Body of pancreas (tissue), 4 donors: ENCODE measurements around the gene NEGR1. TPM values are rescaled to one million over a fixed set of nuclear protein-coding genes. Genes with fewer than 3 reads are reported as not detected.

Source experiments
- ATAC-seq: fragments of 150-250 bp; one replicate; pipeline ENCODE4 v1.9.1; 2016
- DNase-seq, 4 donors: peaks; one replicate each; pipeline ENCODE4 v3.0.0-alpha.2; 2019
- H3K27ac ChIP-seq, 4 donors: fragments of 200-600 bp; sonication (generic); 1 replicate in 3 of 4; 2 replicates in 1 of 4; pipeline versions ENCODE4 v1.5.1 to v1.6.1; 2016 to 2019; ENCODE audit warnings: mild to moderate bottlenecking in 1 of 4, mixed read lengths in 1 of 4, moderate library complexity in 1 of 4
- H3K27me3 ChIP-seq, 2 donors: fragments of 200-600 bp; sonication (generic); one replicate each; pipeline ENCODE4 v1.6.0; 2016; ENCODE audit warnings: mild to moderate bottlenecking in 1 of 2
- H3K36me3 ChIP-seq, 2 donors: fragments of 200-600 bp; sonication (generic); replicated peaks in 1 of 2; 2 replicates each; pipeline ENCODE4 v1.5.1; 2016; ENCODE audit warnings: low read depth in 2 of 2; ENCODE audit not compliant: insufficient read depth in 1 of 2
- H3K4me1 ChIP-seq: fragments of 200-600 bp; sonication (generic); one replicate; pipeline ENCODE4 v1.6.0; 2016
- H3K4me3 ChIP-seq, 2 donors: fragments of 200-600 bp; sonication (generic); 1 replicate in 1 of 2; 2 replicates in 1 of 2; pipeline ENCODE4 v1.5.1; 2016 to 2019
- H3K9me3 ChIP-seq, 3 donors: fragments of 200-600 bp; sonication (generic); 1 replicate in 2 of 3; 2 replicates in 1 of 3; pipeline ENCODE4 v1.5.1; 2016
- POLR2A ChIP-seq, 3 donors: fragments of 450-650 bp; IDR thresholded peaks; one replicate each; pipeline ENCODE4 v1.6.1; 2016; ENCODE audit warnings: antibody characterized with exemption in 3 of 3, mild to moderate bottlenecking in 2 of 3
- WGBS, 2 donors: methylation state at CpG; one replicate each; pipeline ENCODE4 v1.1.5; 2017; 5-methylcytosine and 5-hydroxymethylcytosine counted together
- intact Hi-C: fragments of 100-400 bp; cut with DNase I; formaldehyde crosslinking; loops from one replicate; pipeline ENCODE4 v1.15.1; 2023
- total RNA-seq, 2 donors: library from RNA; depleted of rRNA; stranded (reverse); fragments of >200 nt; gene quantifications; one replicate each; pipeline ENCODE4 v1.1.0, GENCODE V29; 2016
- TF ChIP-seq, protein P1 (sequence below), 7 experiments: fragments of 450-650 bp in 4 of 7; fragments of 200-600 bp in 3 of 7; sonication (generic) in 3 of 7; IDR thresholded peaks; one replicate each; pipeline ENCODE4 v1.5.1; 2016 to 2019; ENCODE audit warnings: antibody characterized with exemption in 7 of 7

Gene NEGR1
- total RNA-seq: 1 to 10 TPM; 6.3 to 9.6 TPM

DNA sequence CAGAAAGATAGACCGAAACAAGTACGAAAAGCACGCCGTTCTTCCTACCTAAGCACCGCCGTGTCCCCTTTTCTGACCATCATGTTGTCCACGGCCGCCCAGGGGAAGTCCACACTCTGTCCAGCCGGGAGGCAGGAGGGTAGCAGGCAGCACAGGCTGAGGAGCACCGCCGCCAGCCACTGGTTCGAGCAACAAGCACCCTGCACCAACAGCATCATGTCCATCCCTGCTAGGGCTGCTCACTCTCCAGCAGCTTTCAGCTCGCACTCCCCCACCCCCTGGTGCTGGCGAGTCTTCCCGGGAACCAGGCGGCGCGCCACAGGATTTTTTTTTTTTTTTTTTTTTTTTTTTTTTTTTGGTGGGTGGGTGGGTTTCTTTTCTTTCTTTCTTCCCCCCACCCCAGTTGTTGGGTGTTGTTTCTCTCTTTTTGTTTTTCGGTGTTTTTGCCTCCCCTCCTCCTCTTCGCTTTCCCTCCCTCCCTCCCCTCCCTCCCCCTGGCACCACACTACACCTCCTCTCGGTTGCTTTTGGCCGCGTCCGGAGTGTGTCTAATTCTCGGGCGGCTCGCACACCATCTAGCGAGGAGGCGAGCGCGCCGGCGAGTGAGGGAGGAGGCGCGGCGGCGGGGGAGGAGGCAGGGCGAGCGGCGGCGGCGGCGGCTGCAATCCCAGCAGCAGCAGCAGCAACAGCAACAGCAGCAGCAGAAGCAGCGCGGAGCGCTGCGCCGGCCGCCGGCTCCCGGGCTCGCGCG, at the start of gene NEGR1:
TSS of gene NEGR1 (minus strand) at position 269 of the 751 bp plus-strand sequence.
- TF ChIP-seq, protein P1, sequence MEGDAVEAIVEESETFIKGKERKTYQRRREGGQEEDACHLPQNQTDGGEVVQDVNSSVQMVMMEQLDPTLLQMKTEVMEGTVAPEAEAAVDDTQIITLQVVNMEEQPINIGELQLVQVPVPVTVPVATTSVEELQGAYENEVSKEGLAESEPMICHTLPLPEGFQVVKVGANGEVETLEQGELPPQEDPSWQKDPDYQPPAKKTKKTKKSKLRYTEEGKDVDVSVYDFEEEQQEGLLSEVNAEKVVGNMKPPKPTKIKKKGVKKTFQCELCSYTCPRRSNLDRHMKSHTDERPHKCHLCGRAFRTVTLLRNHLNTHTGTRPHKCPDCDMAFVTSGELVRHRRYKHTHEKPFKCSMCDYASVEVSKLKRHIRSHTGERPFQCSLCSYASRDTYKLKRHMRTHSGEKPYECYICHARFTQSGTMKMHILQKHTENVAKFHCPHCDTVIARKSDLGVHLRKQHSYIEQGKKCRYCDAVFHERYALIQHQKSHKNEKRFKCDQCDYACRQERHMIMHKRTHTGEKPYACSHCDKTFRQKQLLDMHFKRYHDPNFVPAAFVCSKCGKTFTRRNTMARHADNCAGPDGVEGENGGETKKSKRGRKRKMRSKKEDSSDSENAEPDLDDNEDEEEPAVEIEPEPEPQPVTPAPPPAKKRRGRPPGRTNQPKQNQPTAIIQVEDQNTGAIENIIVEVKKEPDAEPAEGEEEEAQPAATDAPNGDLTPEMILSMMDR (IDR thresholded peaks at IDR 0.05): peak in 4 of 7 experiments; percentile 16 to 31 (median 23)
- TF ChIP-seq POLR2A (IDR thresholded peaks at IDR 0.05): peak in 2 of 3 donors; percentile 15 to 59
- Histone ChIP-seq H3K36me3 (no peaks in the 10 kb centered on the region), H3K4me1 (peaks cover 10% of the 10 kb centered on the region), H3K9me3 (no peaks in the 10 kb centered on the region), H3K27ac (peak within 1 kb of the TSS in 3 of 4 donors; percentile 71 to 78 (median 75)), H3K4me3 (peak within 1 kb of the TSS; percentile 14 to 47), H3K27me3 (no peaks in the 10 kb centered on the region)
- intact Hi-C loops: no loop called here
- WGBS, 2 donors: 0 to 1% methylated on average over 41 to 51 of the region's 54 CpGs
- ATAC-seq: peak; percentile 85
- peak; percentile 69 to 81 (median 78) for DNase-seq

DNA sequence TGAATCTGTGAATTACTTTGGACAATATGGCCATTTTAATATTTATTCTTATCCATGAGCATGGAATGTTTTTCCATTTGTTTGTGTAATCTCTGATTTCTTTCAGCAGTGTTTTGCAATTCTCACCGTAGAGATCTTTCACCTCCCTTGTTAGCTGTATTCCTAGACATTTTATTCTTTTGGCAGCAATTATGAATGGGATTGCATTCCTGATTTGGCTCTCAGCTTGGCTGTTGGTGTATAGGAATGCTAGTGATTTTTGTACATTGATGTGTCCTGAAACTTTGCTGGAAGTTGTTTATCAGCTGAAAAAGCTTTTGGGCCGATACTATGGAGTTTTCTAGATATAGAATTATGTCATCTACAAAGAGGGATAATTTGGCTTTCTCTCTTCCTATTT, 44.2 kb upstream of the NEGR1 start:
- no peak overlapping the region for H3K4me3 ChIP-seq
- intact Hi-C loops: no loop called here
- no peaks in the 10 kb centered on the region for H3K36me3 ChIP-seq
- no peaks in the 10 kb centered on the region for H3K27me3 ChIP-seq
- H3K9me3 ChIP-seq: no peaks in the 10 kb centered on the region
- no peak overlapping the region for H3K27ac ChIP-seq
- no peaks in the 10 kb centered on the region for H3K4me1 ChIP-seq
- ATAC-seq (no peak), DNase-seq (no peak)
- TF ChIP-seq POLR2A (IDR thresholded peaks at IDR 0.05): no peak
- TF ChIP-seq, protein P1 (IDR thresholded peaks at IDR 0.05): no peak
- 48 to 54% methylated on average over 2 of the region's 2 CpGs for WGBS, 2 donors

DNA sequence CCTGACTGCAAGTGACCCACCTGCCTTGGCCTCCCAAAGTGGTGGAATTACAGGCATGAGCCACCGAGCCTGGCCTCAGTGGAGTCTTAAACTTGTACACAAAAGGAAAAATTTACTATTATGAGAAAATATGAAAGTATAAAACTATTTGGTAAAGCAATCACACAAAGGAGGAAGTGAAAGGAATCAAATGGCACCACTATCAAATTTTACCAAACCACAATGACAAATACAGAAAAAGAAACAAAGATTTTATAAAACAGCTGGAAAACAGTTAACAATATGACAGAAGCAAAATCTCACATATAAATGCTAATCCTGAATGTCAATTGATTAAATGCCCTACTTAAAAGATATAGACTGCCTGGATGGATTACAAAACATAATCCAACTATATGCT, 42.1 kb upstream of the NEGR1 start:
- intact Hi-C loops: no loop called here
- 64 to 67% methylated on average over 1 of the region's 1 CpG for WGBS, 2 donors
- Histone ChIP-seq H3K4me3 (no peak overlapping the region), H3K9me3 (no peaks in the 10 kb centered on the region), H3K27ac (no peak overlapping the region), H3K4me1 (no peaks in the 10 kb centered on the region), H3K27me3 (no peaks in the 10 kb centered on the region), H3K36me3 (no peaks in the 10 kb centered on the region)
- DNase-seq (no peak), ATAC-seq (no peak)
- TF ChIP-seq, protein P1 (IDR thresholded peaks at IDR 0.05): no peak
- no peak for TF ChIP-seq POLR2A (IDR thresholded peaks at IDR 0.05)

DNA sequence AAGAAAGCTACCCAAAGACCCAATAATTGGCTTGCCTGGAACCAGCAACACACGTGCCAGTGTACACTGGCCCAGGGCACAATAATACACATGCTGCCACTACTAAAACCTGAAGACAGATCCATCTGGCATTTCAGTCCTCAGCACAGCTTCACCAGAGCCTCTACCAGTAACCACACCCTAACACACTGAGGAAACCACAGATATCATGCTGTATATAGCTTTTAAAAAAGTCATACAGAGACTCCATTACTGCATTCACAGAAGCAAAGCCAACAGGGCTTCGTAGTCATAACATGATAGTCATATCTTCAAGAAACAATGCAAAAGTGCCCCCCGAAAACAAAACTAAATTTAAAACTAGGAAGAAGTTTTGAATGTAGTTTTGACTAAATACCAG, 40.6 kb upstream of the NEGR1 start:
- WGBS, 2 donors: 55 to 70% methylated on average over 3 of the region's 3 CpGs
- H3K9me3 ChIP-seq: no peaks in the 10 kb centered on the region
- H3K27me3 ChIP-seq: no peaks in the 10 kb centered on the region
- TF ChIP-seq, protein P1 (IDR thresholded peaks at IDR 0.05): no peak
- TF ChIP-seq POLR2A (IDR thresholded peaks at IDR 0.05): no peak
- intact Hi-C loops: no loop called here
- H3K27ac ChIP-seq: no peak overlapping the region
- ATAC-seq: no peak
- H3K4me1 ChIP-seq: no peaks in the 10 kb centered on the region
- no peak overlapping the region for H3K4me3 ChIP-seq
- H3K36me3 ChIP-seq: no peaks in the 10 kb centered on the region
- DNase-seq: no peak

- 71 to 75% methylated on average over 2 of the region's 2 CpGs for WGBS, 2 donors
- ATAC-seq: no peak
- intact Hi-C loops: no loop called here
These were observed 14.2 kb upstream of the NEGR1 start for GRCh38 chr1:72296501-72296900.

More at GRCh38 chr1:72296501-72296900, 14.2 kb upstream of the NEGR1 start:
- TF ChIP-seq, protein P1 (IDR thresholded peaks at IDR 0.05): no peak
- no peak for TF ChIP-seq POLR2A (IDR thresholded peaks at IDR 0.05)
- no peaks in the 10 kb centered on the region for H3K9me3 ChIP-seq
- no peak for DNase-seq
- no peaks in the 10 kb centered on the region for H3K36me3 ChIP-seq
- H3K27me3 ChIP-seq: no peaks in the 10 kb centered on the region
- no peaks in the 10 kb centered on the region for H3K4me1 ChIP-seq
- no peak overlapping the region for H3K4me3 ChIP-seq
- H3K27ac ChIP-seq: no peak overlapping the region
